H1 (cell line): ENCODE data around the gene CMYA5. TPM values are rescaled to one million over a fixed set of nuclear protein-coding genes. Genes with fewer than 3 reads are reported as not detected.

Experiments used
- TAF7 ChIP-seq: optimal IDR thresholded peaks from 2 replicates; pipeline ENCODE3; 2011; ENCODE audit warnings: low read depth, mild to moderate bottlenecking, inconsistent platforms, low read length, moderate library complexity, borderline replicate concordance
- polyA plus RNA-seq, 7 experiments: library from polyadenylated mRNA; depleted of rRNA in 3 of 7; stranded (reverse) in 5 of 7; unstranded in 2 of 7; fragments of >200 nt in 5 of 7; fragments of 200-250 nt in 2 of 7; gene quantifications; 1 replicate in 5 of 7; 2 replicates in 1 of 7; 4 replicates in 1 of 7; pipeline versions ENCODE4 v1.2.1 to v1.2.3, GENCODE V29; 2011 to 2013; ENCODE audit warnings: missing spikeins in 2 of 7, mixed read lengths in 2 of 7
- total RNA-seq: library from RNA; stranded (reverse); fragmentation: NEBNext Ultra II Directional; extraction: Animal tissue kit (Norgen Biotek cat#: 25700); gene quantifications from 2 replicates; pipeline ENCODE4 v1.2.1, GENCODE V29; 2021

The CMYA5 gene
- total and polyA plus RNA-seq, 2 of the 8 experiments (the other 6 are each of a cell fraction or from before 2014, with no cell fraction given) = 0.88 to 0.95 TPM

- no peak for TF ChIP-seq TAF7
These were observed 40.9 kb downstream of the CMYA5 start (continued) for GRCh38 chr5:79730564-79730963.
